ENCODE results near the gene HLTF. TPM values are rescaled to one million over a fixed set of nuclear protein-coding genes. Genes with fewer than 3 reads are reported as not detected.

The HLTF gene
- total RNA-seq, 1 experiment from 2014 or later = 73.4 TPM

- Histone ChIP-seq H3K9me2 (ENCODE audit: insufficient read depth) (no peaks in the 10 kb centered on the region), H3K9ac (ENCODE audit: low read length) (no peak overlapping the region), H3K36me3 (ENCODE audit: control insufficient read depth in 1 of 2, insufficient read depth in 2 of 2, low read length in 2 of 2) (peaks cover 2 to 18% of the 10 kb centered on the region in 2 experiments; a peak in 3 of 4 replicates), H3K4me2 (ENCODE audit: low read length) (no peak overlapping the region), H3K9me3 (ENCODE audit: control insufficient read depth in 1 of 2, insufficient read depth in 1 of 2, low read depth in 1 of 2, low read length in 2 of 2) (peaks cover 0 to 6% of the 10 kb centered on the region in 2 experiments; a peak in 1 of 4 replicates), H3K27me3 (ENCODE audit: insufficient read depth, low read length) (no peaks in the 10 kb centered on the region), H4K20me1 (ENCODE audit: insufficient read depth) (no peaks in the 10 kb centered on the region), H3K27ac (ENCODE audit: low read depth, low read length) (no peak overlapping the region), H3K4me3 (replicated peaks in 1 of 2; ENCODE audit: low read depth in 1 of 2, low read length in 2 of 2) (no peak overlapping the region), H3K79me2 (ENCODE audit: insufficient read depth, low read length) (no peaks in the 10 kb centered on the region), H3K4me1 (ENCODE audit: control insufficient read depth in 1 of 2, insufficient read depth in 2 of 2, low read length in 2 of 2) (no peaks in the 10 kb centered on the region), H2AFZ (ENCODE audit: low read depth, low read length, poor library complexity, severe bottlenecking) (no peak overlapping the region)
- ChIA-PET RAD21 (ENCODE audit: low non-redundant PET in 1 of 2, low total read pairs in 2 of 2, uncharacterized antibody in 2 of 2, unreplicated experiment in 2 of 2) (no interaction called here), POLR2A (no interaction called here), CTCF (no interaction called here)
- no peak for TF ChIP-seq ZFX (IDR thresholded peaks at IDR 0.05)
- no peak for TF ChIP-seq MAX (IDR thresholded peaks at IDR 0.05)
- TF ChIP-seq POLR2A (IDR thresholded peaks at IDR 0.05; ENCODE audit: borderline replicate concordance, extremely low read depth, insufficient read depth, insufficient read length) = no peak
- TF ChIP-seq FOSL1 (IDR thresholded peaks at IDR 0.05; ENCODE audit: low read depth) = no peak
- TF ChIP-seq ZBTB33 (IDR thresholded peaks at IDR 0.05; ENCODE audit: extremely low read depth, insufficient replicate concordance, low read length) = no peak
- TF ChIP-seq EZH2phosphoT487 (IDR thresholded peaks at IDR 0.05; ENCODE audit: borderline replicate concordance) = no peak
- no peak for TF ChIP-seq CEBPB (IDR thresholded peaks at IDR 0.05; ENCODE audit: low read depth)
- TF ChIP-seq ELF1 (IDR thresholded peaks at IDR 0.05; ENCODE audit: borderline replicate concordance, low read depth) = no peak
- intact Hi-C loops (cut with micrococcal nuclease) = no loop called here
- DNase-seq (ENCODE audit: low read depth, low spot score) (no peak), ATAC-seq (no peak)
- no TSS peak for BruUV-seq (replicated peaks)
Observed at GRCh38 chr3:149020839-149021252, 65.5 kb downstream of the HLTF start.

Data from HCT116 (cell line).